SJSA1 (cell line): Measurements from ENCODE around the gene KTN1. TPM values are rescaled to one million over a fixed set of nuclear protein-coding genes. Genes with fewer than 3 reads are reported as not detected.

ENCODE experiments used
- DNase-seq, 2 experiments: peaks; one replicate each; pipeline ENCODE4 v3.0.0-alpha.2; 2015 to 2020; ENCODE audit warnings: low spot score in 2 of 2, low read depth in 1 of 2
- H3K27ac ChIP-seq: fragments of 250-450 bp; sonication (Bioruptor Pico); 2 replicates; pipeline ENCODE4 v1.5.1; 2020; ENCODE audit warnings: mild to moderate bottlenecking, moderate library complexity
- H3K27me3 ChIP-seq: fragments of 250-450 bp; sonication (Bioruptor Pico); replicated peaks from 2 replicates; pipeline ENCODE4 v1.5.1; 2020; ENCODE audit warnings: mild to moderate bottlenecking, moderate library complexity
- H3K36me3 ChIP-seq: fragments of 250-450 bp; sonication (Bioruptor Pico); 2 replicates; pipeline ENCODE4 v1.5.1; 2020; ENCODE audit warnings: mild to moderate bottlenecking
- H3K4me1 ChIP-seq: fragments of 250-450 bp; sonication (Bioruptor Pico); replicated peaks from 2 replicates; pipeline ENCODE4 v1.6.1; 2021; ENCODE audit warnings: mild to moderate bottlenecking
- H3K4me3 ChIP-seq: fragments of 250-450 bp; sonication (Bioruptor Pico); 2 replicates; pipeline ENCODE4 v1.5.1; 2020; ENCODE audit warnings: mild to moderate bottlenecking
- H3K9me3 ChIP-seq: fragments of 250-450 bp; sonication (Bioruptor Pico); replicated peaks from 2 replicates; pipeline ENCODE4 v1.5.1; 2020; ENCODE audit warnings: mild to moderate bottlenecking
- total RNA-seq: library from RNA; depleted of rRNA; stranded (reverse); fragments of >200 nt; shearing (Covaris generic); gene quantifications from 2 replicates; pipeline ENCODE4 v1.2.3, GENCODE V29; 2014

The KTN1 gene
- total RNA-seq, 1 experiment from 2014 or later = 247 TPM

DNA sequence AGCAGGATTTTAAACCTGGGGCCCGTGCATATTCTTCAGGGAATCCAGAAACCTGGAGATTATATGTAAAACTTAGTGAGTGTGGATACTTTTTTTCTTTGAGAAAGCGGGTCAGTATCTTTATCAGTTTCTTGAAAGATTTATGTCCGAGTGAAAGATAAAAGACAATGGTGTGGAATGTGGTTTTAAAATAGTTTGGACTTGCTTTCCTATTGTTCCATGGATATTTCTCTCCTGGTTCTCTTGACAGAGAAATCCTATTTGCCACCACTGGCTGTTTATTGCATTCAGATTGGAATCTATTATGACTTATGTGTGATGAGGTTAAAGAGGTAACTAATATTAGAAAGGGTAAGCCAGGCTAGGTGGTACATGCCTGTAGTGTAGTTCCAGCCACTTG is 27.4 kb downstream of the KTN1 start:
- no peaks in the 10 kb centered on the region for H3K27me3 ChIP-seq
- peaks cover 67% of the 10 kb centered on the region for H3K4me1 ChIP-seq
- DNase-seq = no peak
- no peaks in the 10 kb centered on the region for H3K9me3 ChIP-seq
- H3K36me3 ChIP-seq = peaks cover 19% of the 10 kb centered on the region
- H3K4me3 ChIP-seq = no peak overlapping the region
- no peak overlapping the region for H3K27ac ChIP-seq

- peak overlapping the region; percentile 41 for H3K27ac ChIP-seq
- peaks cover 27% of the 10 kb centered on the region for H3K36me3 ChIP-seq
- DNase-seq = peak in 1 of 2 experiments; percentile 67
- H3K27me3 ChIP-seq = no peaks in the 10 kb centered on the region
- no peaks in the 10 kb centered on the region for H3K9me3 ChIP-seq
- peaks cover 54% of the 10 kb centered on the region for H3K4me1 ChIP-seq
- no peak overlapping the region for H3K4me3 ChIP-seq
Measured at GRCh38 chr14:55609681-55610080, 29.7 kb downstream of the KTN1 start.

GRCh38 chr14:55610713-55611370 is 30.8 kb downstream of the KTN1 start:
- Histone ChIP-seq H3K36me3 (peaks cover 30% of the 10 kb centered on the region), H3K4me3 (no peak overlapping the region), H3K9me3 (no peaks in the 10 kb centered on the region), H3K27ac (no peak overlapping the region), H3K27me3 (no peaks in the 10 kb centered on the region), H3K4me1 (peaks cover 43% of the 10 kb centered on the region)
- DNase-seq = no peak

DNA sequence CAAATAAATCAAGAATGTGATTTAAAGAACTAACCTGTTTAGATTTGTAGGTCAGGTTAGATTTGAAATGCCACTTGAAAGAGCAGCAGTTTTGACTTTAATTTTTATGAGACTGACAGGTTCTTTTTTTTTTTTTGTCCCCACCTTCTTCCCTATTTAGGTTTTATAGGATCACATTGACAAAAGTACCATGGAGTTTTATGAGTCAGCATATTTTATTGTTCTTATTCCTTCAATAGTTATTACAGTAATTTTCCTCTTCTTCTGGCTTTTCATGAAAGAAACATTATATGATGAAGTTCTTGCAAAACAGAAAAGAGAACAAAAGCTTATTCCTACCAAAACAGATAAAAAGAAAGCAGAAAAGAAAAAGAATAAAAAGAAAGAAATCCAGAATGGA is 31.9 kb downstream of the KTN1 start:
- peaks cover 34% of the 10 kb centered on the region for H3K4me1 ChIP-seq
- no peaks in the 10 kb centered on the region for H3K9me3 ChIP-seq
- H3K27ac ChIP-seq = no peak overlapping the region
- no peak overlapping the region for H3K4me3 ChIP-seq
- H3K36me3 ChIP-seq = peaks cover 40% of the 10 kb centered on the region
- no peak for DNase-seq
- no peaks in the 10 kb centered on the region for H3K27me3 ChIP-seq

GRCh38 chr14:55614304-55614703 is 34.3 kb downstream of the KTN1 start:
- H3K27ac ChIP-seq = no peak overlapping the region
- H3K36me3 ChIP-seq = peaks cover 64% of the 10 kb centered on the region
- DNase-seq = no peak
- H3K9me3 ChIP-seq = no peaks in the 10 kb centered on the region
- H3K4me3 ChIP-seq = no peak overlapping the region
- H3K4me1 ChIP-seq = peaks cover 11% of the 10 kb centered on the region
- H3K27me3 ChIP-seq = no peaks in the 10 kb centered on the region

- H3K36me3 ChIP-seq = peaks cover 87% of the 10 kb centered on the region
- no peaks in the 10 kb centered on the region for H3K9me3 ChIP-seq
- no peak overlapping the region for H3K4me3 ChIP-seq
- no peaks in the 10 kb centered on the region for H3K4me1 ChIP-seq
- no peaks in the 10 kb centered on the region for H3K27me3 ChIP-seq
- H3K27ac ChIP-seq = no peak overlapping the region
- DNase-seq = no peak
Measured at GRCh38 chr14:55620277-55620676, 40.3 kb downstream of the KTN1 start.

- Histone ChIP-seq H3K27ac (no peak overlapping the region), H3K4me3 (no peak overlapping the region), H3K27me3 (no peaks in the 10 kb centered on the region), H3K36me3 (peaks cover 84% of the 10 kb centered on the region), H3K4me1 (no peaks in the 10 kb centered on the region), H3K9me3 (no peaks in the 10 kb centered on the region)
- no peak for DNase-seq
Measured at GRCh38 chr14:55620981-55621380, 41.0 kb downstream of the KTN1 start.

GRCh38 chr14:55621391-55621790 is 41.4 kb downstream of the KTN1 start:
- Histone ChIP-seq H3K27me3 (no peaks in the 10 kb centered on the region), H3K27ac (no peak overlapping the region), H3K4me3 (no peak overlapping the region), H3K9me3 (no peaks in the 10 kb centered on the region), H3K36me3 (peaks cover 82% of the 10 kb centered on the region), H3K4me1 (no peaks in the 10 kb centered on the region)
- DNase-seq = no peak

DNA sequence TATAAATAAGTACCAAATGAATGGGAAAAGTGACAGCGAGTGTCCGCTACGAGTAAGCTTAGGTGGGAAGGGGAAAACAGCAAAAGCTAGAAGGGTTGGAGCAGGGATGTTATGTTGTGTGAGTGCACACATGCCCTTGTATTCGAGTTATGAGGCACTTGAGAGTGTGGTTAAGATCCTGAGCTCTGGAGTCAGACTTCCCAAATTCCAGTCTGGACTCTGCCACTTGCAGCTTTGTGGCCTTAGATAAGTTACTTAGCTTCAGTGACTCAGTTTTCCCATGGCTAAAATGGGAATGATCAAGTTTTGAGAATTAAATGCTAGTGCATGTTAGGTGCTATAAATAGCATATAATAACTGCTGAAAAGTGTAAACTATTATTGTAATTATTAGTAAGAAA is 44.9 kb downstream of the KTN1 start:
- DNase-seq = no peak
- Histone ChIP-seq H3K27ac (no peak overlapping the region), H3K4me1 (no peaks in the 10 kb centered on the region), H3K36me3 (peaks cover 73% of the 10 kb centered on the region), H3K4me3 (no peak overlapping the region), H3K27me3 (no peaks in the 10 kb centered on the region), H3K9me3 (no peaks in the 10 kb centered on the region)

DNA sequence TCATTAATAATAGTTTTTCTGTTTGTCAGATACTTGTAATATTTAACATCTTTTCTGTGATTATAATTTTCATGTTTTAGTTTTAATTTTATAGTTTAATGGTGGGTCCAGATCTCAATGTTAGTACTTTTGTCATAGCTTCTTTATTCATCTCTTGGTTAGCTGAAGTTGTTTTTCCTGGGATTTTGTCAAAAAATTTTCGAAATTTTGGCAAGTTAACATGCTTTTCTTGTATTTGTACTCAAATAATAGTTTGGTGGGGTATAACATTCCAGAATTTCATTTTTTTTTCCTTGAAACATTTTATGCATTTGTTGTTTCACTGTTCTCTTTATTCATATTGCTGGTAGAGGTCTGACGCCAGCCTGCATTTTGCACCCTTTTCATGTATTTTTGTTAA is 45.5 kb downstream of the KTN1 start:
- no peak for DNase-seq
- Histone ChIP-seq H3K27ac (no peak overlapping the region), H3K27me3 (no peaks in the 10 kb centered on the region), H3K4me1 (no peaks in the 10 kb centered on the region), H3K9me3 (no peaks in the 10 kb centered on the region), H3K36me3 (peaks cover 73% of the 10 kb centered on the region), H3K4me3 (no peak overlapping the region)

GRCh38 chr14:55626131-55626530 is 46.1 kb downstream of the KTN1 start:
- Histone ChIP-seq H3K27ac (no peak overlapping the region), H3K4me1 (no peaks in the 10 kb centered on the region), H3K9me3 (no peaks in the 10 kb centered on the region), H3K27me3 (no peaks in the 10 kb centered on the region), H3K4me3 (no peak overlapping the region), H3K36me3 (peaks cover 72% of the 10 kb centered on the region)
- DNase-seq = no peak

GRCh38 chr14:55628426-55628825 is 48.4 kb downstream of the KTN1 start:
- Histone ChIP-seq H3K27me3 (no peaks in the 10 kb centered on the region), H3K27ac (no peak overlapping the region), H3K9me3 (no peaks in the 10 kb centered on the region), H3K36me3 (peaks cover 61% of the 10 kb centered on the region), H3K4me1 (no peaks in the 10 kb centered on the region), H3K4me3 (no peak overlapping the region)
- no peak for DNase-seq

DNA sequence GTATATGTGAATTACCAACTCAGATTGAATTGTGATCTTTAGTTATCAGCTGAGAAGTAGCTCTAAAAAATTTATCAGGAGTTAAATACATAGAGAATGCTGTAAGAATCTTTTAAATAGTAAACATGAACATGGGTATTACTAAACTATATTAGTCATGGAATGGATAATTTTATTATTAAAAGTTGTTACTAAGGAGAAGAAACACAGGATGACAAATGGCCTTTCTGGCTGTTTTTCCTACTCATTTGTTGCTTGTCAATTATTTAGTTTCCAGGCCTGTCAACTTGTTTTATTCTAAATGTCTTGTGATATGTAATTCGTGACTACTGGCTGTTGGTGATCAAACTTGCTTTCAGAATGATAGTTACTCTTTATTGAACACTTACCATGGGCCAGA is 58.7 kb downstream of the KTN1 start:
- no peaks in the 10 kb centered on the region for H3K4me1 ChIP-seq
- H3K9me3 ChIP-seq = no peaks in the 10 kb centered on the region
- peaks cover 100% of the 10 kb centered on the region for H3K36me3 ChIP-seq
- H3K27me3 ChIP-seq = no peaks in the 10 kb centered on the region
- H3K4me3 ChIP-seq = no peak overlapping the region
- no peak overlapping the region for H3K27ac ChIP-seq
- no peak for DNase-seq

DNA sequence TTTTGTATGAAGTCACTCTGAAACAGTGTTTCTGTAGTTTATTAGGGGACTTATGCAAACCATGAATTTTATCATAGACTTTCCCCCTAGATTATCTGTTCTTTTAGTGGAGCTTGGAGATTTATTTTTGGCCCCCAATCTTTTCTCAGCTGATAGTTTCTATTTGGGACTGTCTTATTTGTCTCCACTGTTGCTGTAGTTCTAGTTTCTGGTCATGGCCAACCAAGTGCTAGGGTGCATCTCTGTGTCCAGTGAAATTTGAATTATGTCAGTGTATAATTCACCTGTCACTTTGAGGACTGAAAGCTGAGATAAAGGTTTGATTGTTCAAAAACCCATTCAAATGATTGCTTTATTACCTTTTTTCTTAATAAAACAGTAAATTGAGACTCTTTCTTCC is 61.3 kb downstream of the KTN1 start:
- H3K27me3 ChIP-seq = no peaks in the 10 kb centered on the region
- H3K36me3 ChIP-seq = peaks cover 93% of the 10 kb centered on the region
- H3K4me1 ChIP-seq = no peaks in the 10 kb centered on the region
- no peaks in the 10 kb centered on the region for H3K9me3 ChIP-seq
- DNase-seq = no peak
- no peak overlapping the region for H3K27ac ChIP-seq
- H3K4me3 ChIP-seq = no peak overlapping the region

DNA sequence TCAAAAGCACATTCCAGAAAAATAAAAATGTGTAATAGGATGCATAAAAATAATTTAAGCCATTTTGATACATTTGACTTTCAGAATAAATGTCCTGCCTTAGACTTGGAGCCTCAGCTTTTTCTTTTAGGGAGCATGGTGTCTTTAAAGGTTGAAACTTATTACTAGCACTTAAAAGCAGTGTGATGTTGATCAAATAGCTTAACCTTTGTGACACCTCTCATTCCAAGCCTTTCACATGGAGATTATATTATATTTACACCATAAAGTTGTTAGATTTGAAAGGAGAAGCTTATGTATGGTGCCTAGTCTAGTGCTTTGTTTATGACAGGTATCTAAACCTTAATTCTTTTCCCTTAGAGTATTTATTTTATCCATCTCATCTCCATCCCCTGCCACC is 61.9 kb downstream of the KTN1 start:
- DNase-seq = no peak
- peaks cover 90% of the 10 kb centered on the region for H3K36me3 ChIP-seq
- no peaks in the 10 kb centered on the region for H3K4me1 ChIP-seq
- no peak overlapping the region for H3K27ac ChIP-seq
- no peak overlapping the region for H3K4me3 ChIP-seq
- no peaks in the 10 kb centered on the region for H3K9me3 ChIP-seq
- no peaks in the 10 kb centered on the region for H3K27me3 ChIP-seq
